CD4-positive, alpha-beta T cell (primary cell): Measurements from ENCODE around the gene TMEM51. TPM values are rescaled to one million over a fixed set of nuclear protein-coding genes. Genes with fewer than 3 reads are reported as not detected.

Experiments
- ATAC-seq: fragments of 200-7000 bp; cut with Tn5 transposase; one replicate; pipeline ENCODE4 v1.10.0; 2022; ENCODE audit warnings: mild to moderate bottlenecking; ENCODE audit not compliant: poor library complexity
- CTCF ChIA-PET: fragments of 350-600 bp; sonication (Branson Sonifier 250); formaldehyde crosslinking; loops from one replicate; lab custom pipeline; 2021; ENCODE audit warnings: antibody characterized with exemption, inconsistent platforms; lab: Charles Lee
- POLR2A ChIA-PET: fragments of 350-600 bp; sonication (Branson Sonifier 250); formaldehyde crosslinking; loops from one replicate; lab custom pipeline; 2021; ENCODE audit warnings: antibody characterized with exemption, inconsistent platforms; lab: Charles Lee
- DNase-seq, 14 experiments: peaks; one replicate each; pipeline ENCODE4 v3.0.0-alpha.2; 2013 to 2020; ENCODE audit warnings: mixed read lengths in 2 of 14
- H3K27ac ChIP-seq, 2 donors: one replicate each; pipeline versions ENCODE4 v1.5.1 to v1.7.0; 2013; ENCODE audit warnings: low read length in 2 of 2, low read depth in 1 of 2, mild to moderate bottlenecking in 1 of 2
- H3K27me3 ChIP-seq, 2 experiments: 1 replicate in 1 of 2; 2 replicates in 1 of 2; pipeline versions ENCODE4 v1.6.1 to v1.7.0; 2013; ENCODE audit warnings: low read length in 2 of 2, control low read depth in 1 of 2, mild to moderate bottlenecking in 1 of 2, moderate library complexity in 1 of 2; ENCODE audit not compliant: insufficient read depth in 2 of 2, control insufficient read depth in 1 of 2
- H3K36me3 ChIP-seq: one replicate; pipeline ENCODE4 v1.6.1; 2013; ENCODE audit warnings: low read length, control low read depth; ENCODE audit not compliant: insufficient read depth
- H3K4me1 ChIP-seq: one replicate; pipeline ENCODE4 v1.6.1; 2013; ENCODE audit warnings: low read length, control low read depth; ENCODE audit not compliant: insufficient read depth
- H3K4me3 ChIP-seq: one replicate; pipeline ENCODE4 v1.5.1; 2013; ENCODE audit warnings: mild to moderate bottlenecking, low read length, moderate library complexity
- H3K9me3 ChIP-seq, 2 experiments: 1 replicate in 1 of 2; 2 replicates in 1 of 2; pipeline versions ENCODE4 v1.6.1 to v1.7.0; 2013; ENCODE audit warnings: low read length in 2 of 2, mild to moderate bottlenecking in 2 of 2, control low read depth in 1 of 2, moderate library complexity in 1 of 2; ENCODE audit not compliant: control insufficient read depth in 1 of 2, insufficient read depth in 1 of 2
- H3K27ac Mint-ChIP-seq: one replicate; pipeline ENCODE4 v1.8.0; 2020; ENCODE audit warnings: mixed read lengths
- H3K27me3 Mint-ChIP-seq: one replicate; pipeline ENCODE4 v1.8.0; 2021; ENCODE audit warnings: mixed read lengths
- H3K36me3 Mint-ChIP-seq: one replicate; pipeline ENCODE4 v1.8.0; 2021; ENCODE audit warnings: low read depth, mixed read lengths
- H3K4me1 Mint-ChIP-seq: one replicate; pipeline ENCODE4 v1.8.0; 2021; ENCODE audit warnings: low read depth, mixed read lengths
- H3K4me3 Mint-ChIP-seq: one replicate; pipeline ENCODE4 v1.8.0; 2020; ENCODE audit warnings: mild to moderate bottlenecking, mixed read lengths
- H3K9me3 Mint-ChIP-seq: one replicate; pipeline ENCODE4 v1.8.0; 2020; ENCODE audit warnings: mixed read lengths
- CTCF ChIP-seq: fragments of 200-600 bp; IDR thresholded peaks from one replicate; pipeline ENCODE4 v1.8.0; 2022; ENCODE audit warnings: antibody characterized with exemption, mild to moderate bottlenecking
- intact Hi-C, 2 experiments: fragments of 100-400 bp; cut with DNase I in 1 of 2; cut with micrococcal nuclease in 1 of 2; formaldehyde crosslinking; loops; one replicate each; pipeline versions ENCODE4 v1.15.1 to v1.9.0; 2023 to 2025; cut with DNase I, micrococcal nuclease
- total RNA-seq, 174 experiments: library from RNA in 2 of 174; stranded (reverse) in 2 of 174; gene quantifications; one replicate each; pipeline ENCODE4 v1.2.3 and lab custom pipeline; 2021 to 2026

TMEM51 gene
- total RNA-seq, 2 experiments from 2014 or later: not detected

GRCh38 chr1:15146142-15146680 lies 7.3 kb upstream of the TMEM51 start:
- H3K27ac Mint-ChIP-seq: no peak overlapping the region
- CTCF ChIA-PET: no interaction called here

GRCh38 chr1:15146971-15147376 lies 6.6 kb upstream of the TMEM51 start:
- Histone ChIP-seq H3K9me3 (peaks cover 0 to under 1% of the 10 kb centered on the region in 2 experiments), H3K27me3 (peaks cover 24 to 29% of the 10 kb centered on the region in 2 experiments), H3K4me1 (no peaks in the 10 kb centered on the region), H3K27ac (no peak overlapping the region), H3K36me3 (no peaks in the 10 kb centered on the region), H3K4me3 (no peak overlapping the region)
- intact Hi-C loops: no loop called here
- TF ChIP-seq CTCF: no peak
- DNase-seq (peak in 1 of 14 experiments; percentile 7), ATAC-seq (no peak)
- peaks cover 80% of the 10 kb centered on the region for H3K27me3 Mint-ChIP-seq
- no peak overlapping the region for H3K4me3 Mint-ChIP-seq
- ChIA-PET POLR2A (no interaction called here), CTCF (no interaction called here)
- H3K36me3 Mint-ChIP-seq: no peaks in the 10 kb centered on the region
- no peaks in the 10 kb centered on the region for H3K9me3 Mint-ChIP-seq
- no peak overlapping the region for H3K27ac Mint-ChIP-seq
- H3K4me1 Mint-ChIP-seq: no peaks in the 10 kb centered on the region

More at GRCh38 chr1:15146142-15146680, 7.3 kb upstream of the TMEM51 start:
- peaks cover 74% of the 10 kb centered on the region for H3K27me3 Mint-ChIP-seq
- H3K36me3 Mint-ChIP-seq: no peaks in the 10 kb centered on the region
- TF ChIP-seq CTCF: no peak
- no peak for DNase-seq
- POLR2A ChIA-PET: no interaction called here
- ATAC-seq: no peak
- H3K4me3 Mint-ChIP-seq: no peak overlapping the region
- no peaks in the 10 kb centered on the region for H3K9me3 Mint-ChIP-seq
- Histone ChIP-seq H3K4me3 (no peak overlapping the region), H3K4me1 (no peaks in the 10 kb centered on the region), H3K9me3 (peaks cover 0 to 5% of the 10 kb centered on the region in 2 experiments), H3K36me3 (no peaks in the 10 kb centered on the region), H3K27me3 (peaks cover 20 to 22% of the 10 kb centered on the region in 2 experiments), H3K27ac (no peak overlapping the region)
- intact Hi-C loops: no loop called here
- no peaks in the 10 kb centered on the region for H3K4me1 Mint-ChIP-seq

DNA sequence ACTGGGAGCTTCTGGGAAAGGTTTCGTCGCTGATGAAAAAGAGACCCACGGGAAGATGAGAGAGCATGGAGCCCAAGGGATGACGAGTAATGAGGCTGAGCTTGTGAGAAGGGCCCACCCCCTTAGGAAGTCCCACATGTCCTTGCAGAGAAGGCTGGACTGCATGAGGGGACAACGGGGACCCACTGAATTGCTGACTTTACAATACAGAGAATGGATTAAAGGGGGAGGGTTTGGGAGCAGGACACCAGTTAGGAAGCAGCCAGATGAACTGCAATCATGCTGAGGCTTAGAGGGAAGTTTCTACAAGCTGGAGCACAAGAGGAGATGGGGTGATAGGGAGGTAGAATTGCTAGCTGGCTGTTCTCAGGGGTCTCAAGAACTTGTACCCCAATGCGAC lies 5.5 kb upstream of the TMEM51 start:
- CTCF ChIA-PET: no interaction called here

More for the DNA sequence above, 5.5 kb upstream of the TMEM51 start:
- Mint-ChIP-seq H3K4me1 (no peaks in the 10 kb centered on the region), H3K36me3 (no peaks in the 10 kb centered on the region), H3K27ac (no peak overlapping the region), H3K4me3 (no peak overlapping the region), H3K9me3 (no peaks in the 10 kb centered on the region), H3K27me3 (peaks cover 79% of the 10 kb centered on the region)
- ATAC-seq (no peak), DNase-seq (no peak)
- Histone ChIP-seq H3K4me3 (no peak overlapping the region), H3K36me3 (no peaks in the 10 kb centered on the region), H3K4me1 (peaks cover 6% of the 10 kb centered on the region), H3K27me3 (peaks cover 35 to 39% of the 10 kb centered on the region in 2 experiments), H3K9me3 (peaks cover 0 to 5% of the 10 kb centered on the region in 2 experiments), H3K27ac (no peak overlapping the region)
- POLR2A ChIA-PET: no interaction called here
- TF ChIP-seq CTCF: no peak
- intact Hi-C loops: no loop called here
